GM19193 (cell line): ENCODE measurements around the gene HPGDS.

Experiments used
- POLR2A ChIP-seq: IDR thresholded peaks from 4 replicates; pipeline ENCODE4 v1.6.1; 2011; ENCODE audit not compliant: insufficient read depth, insufficient read length; ENCODE audit errors: extremely low read depth

The HPGDS gene

DNA sequence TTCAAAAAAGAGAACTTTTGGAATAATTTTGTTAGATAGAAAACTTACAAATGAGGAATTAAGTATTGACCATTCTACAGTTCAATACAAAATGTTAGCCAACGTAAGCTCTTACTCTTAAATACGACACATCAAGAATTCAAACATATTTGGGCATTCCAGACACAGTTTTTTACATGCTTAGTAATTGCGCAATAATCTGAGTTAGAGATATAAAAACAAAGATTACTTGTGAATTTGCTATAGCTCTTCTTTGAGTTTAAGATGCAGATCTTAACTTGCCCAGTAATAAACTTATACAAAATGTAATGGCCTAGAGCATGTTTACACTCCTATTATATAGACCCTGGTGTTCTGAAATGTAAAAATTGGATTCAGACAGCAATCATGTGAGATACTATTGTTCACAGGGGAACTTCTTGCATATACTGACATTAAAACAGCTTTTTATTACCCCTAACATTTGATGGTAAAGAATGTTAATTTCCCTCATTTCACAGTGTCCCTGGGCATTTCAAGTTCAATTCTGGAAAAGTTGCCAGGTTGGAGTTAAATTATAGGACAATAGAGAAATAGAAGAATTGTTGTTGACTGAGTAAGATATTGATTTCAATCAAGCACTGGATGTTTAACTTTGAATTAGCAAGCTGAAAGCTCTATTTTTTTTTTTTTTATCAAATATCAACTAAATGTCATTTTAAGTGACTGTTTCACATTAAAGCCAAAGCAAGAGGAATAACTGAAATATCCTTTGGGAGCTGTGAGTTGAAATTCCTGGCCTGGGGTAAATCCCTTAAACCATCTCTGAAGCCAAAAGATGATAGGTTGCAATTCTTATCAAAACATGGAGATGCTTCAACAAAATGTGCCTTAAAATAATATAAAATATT is 910 bp downstream of the HPGDS start:
- TF ChIP-seq POLR2A = no peak

DNA sequence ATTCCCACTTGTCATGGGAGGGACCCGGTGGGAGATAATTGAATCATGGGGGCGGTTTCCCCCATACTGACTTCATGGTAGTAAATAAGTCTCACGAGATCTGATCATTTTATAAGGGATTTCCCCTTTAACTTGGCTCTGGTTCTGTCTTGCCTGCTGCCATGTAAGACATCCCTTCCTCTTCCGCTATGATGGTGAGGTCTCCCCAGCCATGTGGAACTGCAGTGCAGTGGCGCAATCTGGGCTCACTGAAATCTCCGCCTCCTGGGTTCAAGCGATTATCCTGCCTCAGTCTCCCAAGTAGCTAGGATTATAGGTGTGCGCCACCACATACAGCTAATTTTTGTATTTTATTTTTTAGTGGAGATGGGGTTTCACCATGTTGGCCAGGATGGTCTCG is 2.9 kb downstream of the HPGDS start:
- no peak for TF ChIP-seq POLR2A

DNA sequence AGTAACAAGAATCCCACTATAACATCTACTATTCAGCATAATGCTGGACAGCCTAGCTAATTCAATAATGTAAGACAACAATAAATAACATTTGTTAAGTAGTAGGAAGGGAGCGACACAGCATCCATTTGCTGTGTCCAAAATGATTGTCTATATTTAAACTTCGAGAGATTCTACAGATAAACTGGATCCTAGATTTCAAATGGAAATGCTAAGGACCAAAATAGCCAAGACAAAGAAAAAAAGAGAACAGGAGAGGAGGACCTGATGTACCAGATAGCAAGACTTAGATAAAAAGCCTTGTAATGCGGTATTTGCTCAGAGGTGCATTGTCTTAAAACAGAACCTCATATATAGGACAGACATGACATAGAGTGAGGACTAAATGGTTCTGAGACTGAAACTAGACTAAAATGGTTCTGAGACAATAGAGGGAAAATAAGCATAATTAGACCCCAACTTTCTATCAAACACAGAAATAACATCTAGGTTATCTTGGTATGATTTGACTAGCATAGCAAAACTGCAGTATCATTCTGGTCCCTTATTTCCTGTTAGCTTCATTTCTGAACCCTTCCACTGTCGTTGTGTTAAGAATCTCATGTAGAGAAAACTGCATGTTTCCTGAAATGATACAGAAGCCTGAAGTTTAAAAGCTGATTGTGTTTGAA is 3.8 kb downstream of the HPGDS start:
- TF ChIP-seq POLR2A = no peak

DNA sequence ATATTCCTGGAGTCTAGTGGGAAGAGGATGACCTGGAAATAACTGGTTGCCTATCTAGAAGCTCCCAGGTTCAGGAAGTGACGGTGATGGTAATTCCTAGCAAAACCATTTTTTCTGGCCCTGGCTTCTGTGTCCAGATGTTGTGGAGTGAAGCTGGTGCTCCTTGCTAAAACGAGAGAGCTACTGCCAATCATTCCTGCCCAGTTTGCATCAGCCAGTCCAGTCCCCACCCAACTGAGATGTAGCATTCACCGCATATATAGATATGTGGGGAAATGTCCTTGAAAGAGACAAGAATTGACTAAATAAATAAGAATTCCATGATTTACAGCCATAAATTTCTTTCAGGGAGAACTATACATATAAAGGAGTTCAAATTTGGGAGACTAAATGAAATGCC is 6.3 kb downstream of the HPGDS start:
- TF ChIP-seq POLR2A = no peak

DNA sequence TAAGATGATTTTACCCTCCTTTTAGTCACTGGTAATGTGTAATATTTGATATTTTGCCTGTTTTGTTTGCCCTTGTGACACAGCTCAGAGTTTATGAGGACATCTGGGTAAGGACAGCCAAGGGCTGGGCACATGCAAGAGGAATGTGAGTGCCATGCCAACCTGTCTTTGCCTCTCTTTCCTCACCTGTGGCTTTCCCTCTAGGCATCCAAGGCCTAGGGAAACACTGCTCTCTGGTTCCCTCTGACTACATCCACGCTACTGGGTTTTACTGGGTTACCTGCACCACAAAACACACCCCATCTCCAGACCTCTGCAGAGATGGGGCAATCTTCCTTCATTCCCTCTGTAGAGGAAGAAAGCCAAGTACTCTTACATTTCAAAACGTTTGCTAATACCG is 7.7 kb downstream of the HPGDS start:
- no peak for TF ChIP-seq POLR2A

DNA sequence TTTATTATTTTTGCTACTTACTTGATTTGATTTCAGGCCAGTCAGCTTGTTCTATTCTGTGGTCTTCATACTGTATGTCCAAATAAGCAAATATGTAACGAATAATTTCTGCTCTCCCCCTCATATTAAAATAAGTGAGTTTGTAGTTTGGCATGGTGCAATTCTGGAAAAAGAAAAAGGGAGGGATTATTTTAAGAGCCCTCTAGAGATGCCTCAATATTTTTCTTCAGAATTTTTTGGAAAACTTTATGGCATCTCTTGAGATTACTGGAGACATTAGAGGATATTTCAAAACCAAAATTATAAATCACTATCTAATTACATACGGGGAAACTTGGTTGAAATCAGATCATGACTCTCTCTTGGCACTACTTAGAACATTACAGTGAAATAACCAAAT is 8.2 kb downstream of the HPGDS start:
- TF ChIP-seq POLR2A = no peak

DNA sequence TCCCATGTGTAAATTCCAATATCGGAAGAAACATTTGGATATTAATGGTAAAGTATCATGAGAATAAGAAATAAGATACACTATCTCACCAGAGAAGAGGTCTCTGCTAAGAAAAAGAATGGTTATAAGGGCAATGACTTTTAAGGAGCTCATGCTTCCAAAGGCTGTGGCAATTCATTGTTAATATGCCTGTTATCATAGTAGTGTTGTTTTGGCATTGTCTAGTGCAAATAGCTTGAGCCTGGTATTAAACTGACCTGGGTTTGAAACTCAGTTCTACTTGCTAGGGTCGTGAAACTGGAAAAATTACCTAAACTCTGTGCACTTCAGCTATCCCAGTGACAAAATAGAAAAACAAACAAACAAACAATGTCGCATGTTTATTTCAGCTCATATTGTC is 8.8 kb downstream of the HPGDS start:
- TF ChIP-seq POLR2A = no peak

DNA sequence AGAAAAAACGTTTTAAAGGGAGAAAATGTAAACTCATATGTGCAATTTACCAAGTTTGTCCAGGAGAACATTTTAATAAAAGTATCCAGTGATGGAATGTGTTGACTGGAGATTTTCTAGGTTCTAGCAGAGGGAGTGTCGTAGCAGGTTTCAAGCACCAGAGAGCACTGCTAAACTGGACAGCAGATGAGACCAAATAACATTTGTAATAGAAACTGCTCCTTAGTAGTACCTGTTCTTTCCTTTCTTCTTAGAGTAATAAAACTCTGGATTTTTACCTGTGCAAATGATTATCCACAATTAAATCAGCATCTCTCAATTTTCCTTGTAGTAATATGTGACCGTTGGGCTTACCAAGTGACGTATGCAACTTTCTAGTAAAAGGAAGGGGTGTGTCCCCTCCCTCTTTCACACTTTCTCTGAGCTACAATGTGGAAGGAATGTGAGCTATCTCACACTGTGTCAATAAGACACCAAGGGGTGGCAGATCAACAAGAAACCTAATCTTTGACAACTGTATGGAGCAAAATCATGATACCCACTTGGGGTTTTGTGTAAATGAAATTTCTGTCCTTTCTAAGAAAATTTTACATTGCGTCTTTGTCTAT is 9.5 kb downstream of the HPGDS start:
- no peak for TF ChIP-seq POLR2A

DNA sequence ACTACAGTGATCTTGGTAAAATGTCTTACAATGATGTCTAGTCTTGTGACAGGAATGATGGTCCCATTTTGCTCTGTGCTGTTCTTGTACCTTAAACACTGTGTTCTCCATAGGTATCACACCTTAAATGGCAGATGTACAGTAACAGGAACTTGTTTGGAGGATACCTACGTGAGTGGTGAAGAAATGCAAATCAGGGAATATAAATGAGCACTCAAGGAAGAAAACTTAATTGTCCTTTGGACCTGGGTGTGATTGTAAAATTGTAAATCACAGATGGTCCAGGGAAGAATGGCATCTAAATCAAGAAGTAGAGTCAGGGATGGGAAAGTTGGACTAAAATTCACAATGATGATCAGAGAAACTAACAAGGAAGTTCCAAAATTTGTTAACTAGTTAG is 12.7 kb downstream of the HPGDS start:
- TF ChIP-seq POLR2A = no peak

DNA sequence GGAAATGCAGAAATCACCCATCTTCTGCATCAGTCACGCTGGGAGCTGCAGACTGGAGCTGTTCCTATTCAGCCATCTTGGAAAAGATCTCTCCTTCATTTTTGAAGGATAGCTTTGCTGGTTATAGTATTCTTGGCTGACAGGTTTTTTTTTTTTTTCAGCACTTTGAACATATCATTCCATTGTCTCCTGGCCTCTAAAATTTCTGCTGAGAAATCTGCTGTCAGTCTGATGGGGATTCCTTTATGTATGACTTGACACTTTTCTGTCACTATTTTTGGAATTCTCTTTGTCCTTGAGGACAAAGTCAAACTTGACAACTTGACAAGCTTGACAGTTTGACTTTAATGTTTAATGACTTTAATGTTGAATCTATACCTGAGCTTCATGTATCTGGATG is 16.8 kb downstream of the HPGDS start:
- TF ChIP-seq POLR2A = no peak

DNA sequence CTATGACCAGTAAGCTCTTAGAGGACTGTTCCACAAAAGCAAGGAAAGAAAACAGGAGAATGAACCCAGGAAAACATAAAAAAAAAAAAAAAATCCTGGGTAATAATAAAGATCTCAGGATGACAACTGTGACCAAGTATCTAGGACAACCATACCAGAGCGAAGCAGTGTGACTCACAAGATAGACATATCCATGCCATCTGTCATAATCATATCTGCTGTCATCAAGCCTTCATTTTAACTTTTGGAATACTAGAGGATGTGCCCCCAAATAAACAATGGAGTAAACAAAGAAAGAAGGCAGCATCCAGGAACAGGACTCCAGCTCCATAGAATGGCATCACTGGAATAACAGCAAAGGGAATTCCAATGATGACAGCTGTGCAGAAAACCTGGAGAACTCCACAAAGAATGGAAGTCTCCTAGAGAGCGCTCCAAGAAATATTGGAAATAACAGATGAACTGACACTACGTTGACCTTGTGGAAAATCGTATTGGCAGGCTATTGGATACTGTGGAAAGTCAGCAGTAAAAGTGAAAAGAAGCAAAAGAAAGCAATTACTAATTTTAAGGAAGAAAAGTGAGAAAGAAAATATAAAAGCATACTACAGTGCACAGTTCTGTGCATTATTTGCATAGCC is 35.3 kb downstream of the HPGDS start:
- TF ChIP-seq POLR2A = no peak

DNA sequence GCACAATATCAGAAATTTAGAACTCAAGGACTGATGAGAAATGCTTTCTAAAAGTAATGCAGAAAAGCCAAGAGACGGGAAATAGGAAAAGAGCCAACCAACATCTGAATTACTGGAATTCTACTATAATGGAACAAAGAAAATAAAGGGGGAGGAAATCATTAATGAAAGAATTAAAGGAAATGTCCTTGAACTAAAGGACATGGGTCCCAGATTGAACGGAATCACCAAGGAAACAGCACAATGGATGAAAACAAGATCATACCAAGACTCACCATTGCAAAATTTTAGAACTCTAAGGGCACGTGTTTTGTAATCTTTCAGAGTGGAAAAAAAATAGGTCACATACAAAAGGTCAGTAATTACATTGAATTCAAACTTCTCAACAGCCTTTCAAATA is 35.9 kb downstream of the HPGDS start:
- TF ChIP-seq POLR2A = no peak

DNA sequence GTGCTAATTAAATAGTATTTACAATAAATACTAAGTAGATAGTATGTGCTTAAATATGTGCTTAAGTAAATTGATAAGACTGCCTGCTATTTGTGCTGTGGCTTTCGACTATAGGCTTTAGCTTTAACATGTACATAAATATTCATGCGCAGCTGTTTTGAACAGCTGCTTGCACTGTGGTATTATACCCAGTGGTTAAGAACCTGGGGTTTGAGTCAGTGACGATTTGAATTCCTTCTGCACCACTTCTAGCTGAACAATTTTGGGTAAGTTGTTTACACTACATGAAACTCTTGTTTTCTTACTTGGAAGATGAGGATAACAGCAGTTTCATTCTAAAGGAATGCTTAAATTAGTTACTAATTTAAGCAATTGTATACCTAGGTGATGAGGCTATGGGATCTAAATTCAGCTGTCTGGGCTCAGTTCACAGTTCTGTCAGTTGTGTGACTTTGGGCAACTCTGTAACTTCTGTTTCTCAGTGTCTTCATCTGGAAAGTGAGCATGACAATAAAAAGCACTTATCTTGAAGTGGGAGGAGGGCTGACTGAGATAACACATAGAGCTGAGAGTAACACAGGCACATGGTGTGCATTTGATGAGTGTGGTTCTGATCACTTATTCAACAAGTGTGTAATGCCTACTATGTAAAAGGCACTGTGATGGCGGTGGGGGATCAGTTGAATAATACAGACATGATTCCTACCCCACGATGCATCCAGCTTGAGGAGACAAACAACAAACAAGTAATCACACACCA is 37.0 kb downstream of the HPGDS start:
- TF ChIP-seq POLR2A = no peak

DNA sequence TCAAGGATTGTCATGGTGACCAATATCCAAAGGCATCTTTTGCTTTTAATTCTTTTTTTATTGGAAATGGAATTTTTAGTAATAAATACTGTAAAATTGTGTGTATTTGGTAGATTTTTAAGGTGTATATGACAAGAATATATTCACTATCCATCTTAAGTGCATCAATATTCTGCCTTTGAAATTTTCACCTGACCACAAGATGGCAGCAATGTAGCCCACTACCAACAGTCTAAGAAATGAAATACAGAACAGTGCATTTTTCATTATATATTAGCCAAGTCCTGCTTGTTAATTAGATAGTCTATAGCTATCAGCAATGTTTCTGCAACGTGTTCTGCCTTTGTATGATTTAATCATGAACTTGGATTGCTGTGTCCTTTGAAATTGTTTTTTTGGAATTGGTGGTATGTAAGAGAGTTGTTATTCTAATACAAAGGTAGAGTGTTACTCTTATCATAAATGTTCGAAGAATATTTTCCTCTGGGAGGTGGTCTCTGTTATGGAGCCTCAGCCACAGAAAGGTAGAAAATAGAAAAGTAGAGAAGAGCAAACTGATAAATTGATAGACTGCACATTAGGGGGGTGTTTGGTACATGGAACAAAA is 38.2 kb downstream of the HPGDS start:
- TF ChIP-seq POLR2A = no peak
